HepG2 (cell line): Measurements from ENCODE around the gene EXOC3L4. TPM values are rescaled to one million over a fixed set of nuclear protein-coding genes. Genes with fewer than 3 reads are reported as not detected.
A peak's percentile ranks its signal among the peaks of the same experiment; 100 is the strongest.

Experiments used
- BCL6 ChIP-seq: IDR thresholded peaks from 2 replicates; pipeline ENCODE4 v1.6.1; 2016; ENCODE audit warnings: missing genetic modification reagents, missing compliant biosample characterization
- GZF1 ChIP-seq: sonication (generic); formaldehyde crosslinking; IDR thresholded peaks from 2 replicates; pipeline ENCODE4 v1.5.1; 2020; ENCODE audit warnings: mild to moderate bottlenecking, missing genetic modification reagents
- MIXL1 ChIP-seq: IDR thresholded peaks from 2 replicates; pipeline ENCODE4 v1.6.1; 2016
- NRL ChIP-seq: sonication (generic); formaldehyde crosslinking; IDR thresholded peaks from 2 replicates; pipeline ENCODE4 v1.5.0; 2020; ENCODE audit warnings: missing genetic modification reagents, mild to moderate bottlenecking, moderate library complexity, borderline replicate concordance
- STAT5B ChIP-seq: sonication (generic); formaldehyde crosslinking; IDR thresholded peaks from 2 replicates; pipeline ENCODE4 v1.4.0; 2020; ENCODE audit warnings: missing genetic modification reagents
- YEATS4 ChIP-seq: sonication (generic); formaldehyde crosslinking; IDR thresholded peaks from 2 replicates; pipeline ENCODE4 v1.4.0; 2020; ENCODE audit warnings: missing genetic modification reagents, borderline replicate concordance
- ZIK1 ChIP-seq: sonication (generic); formaldehyde crosslinking; IDR thresholded peaks from 2 replicates; pipeline ENCODE4 v1.5.0; 2020; ENCODE audit warnings: mild to moderate bottlenecking, low read depth, missing genetic modification reagents, borderline replicate concordance
- ZNF724P ChIP-seq: sonication (generic); formaldehyde crosslinking; IDR thresholded peaks from 2 replicates; pipeline ENCODE4 v1.8.0; 2022; ENCODE audit warnings: missing genetic modification reagents, borderline replicate concordance
- ZNF772 ChIP-seq: sonication (generic); formaldehyde crosslinking; IDR thresholded peaks from 2 replicates; pipeline ENCODE4 v1.5.0; 2020; ENCODE audit warnings: mild to moderate bottlenecking, missing genetic modification reagents
- polyA plus RNA-seq, 8 experiments: library from polyadenylated mRNA; depleted of rRNA in 3 of 8; stranded (reverse) in 7 of 8; unstranded in 1 of 8; fragments of >200 nt; fragmentation: Illumina TruSeq in 4 of 8; extraction: Trizol in 4 of 8; gene quantifications; 2 replicates each; pipeline versions ENCODE4 v1.2.1 to v1.2.3, GENCODE V29; 2011 to 2016; ENCODE audit warnings: low read depth in 4 of 8, missing spikeins in 1 of 8, mixed read lengths in 1 of 8; ENCODE audit not compliant: insufficient read depth in 1 of 8
- total RNA-seq, 5 experiments: library from RNA; depleted of rRNA; stranded (reverse); fragments of >200 nt; fragmentation: Illumina TruSeq; extraction: Trizol; gene quantifications; 2 replicates each; pipeline ENCODE4 v1.2.3, GENCODE V29; 2016; ENCODE audit warnings: low read depth in 1 of 5
- TF ChIP-seq, protein P1 (sequence below): sonication (generic); formaldehyde crosslinking; IDR thresholded peaks from 2 replicates; pipeline ENCODE4 v1.8.0; 2022; ENCODE audit warnings: missing genetic modification reagents, mild to moderate bottlenecking, moderate library complexity, borderline replicate concordance
- TF ChIP-seq, protein P2 (sequence below): sonication (generic); formaldehyde crosslinking; IDR thresholded peaks from 2 replicates; pipeline ENCODE4 v1.4.0; 2020; ENCODE audit warnings: missing genetic modification reagents
- TF ChIP-seq, protein P3 (sequence below): sonication (generic); formaldehyde crosslinking; IDR thresholded peaks from 2 replicates; pipeline ENCODE4 v1.4.0; 2020; ENCODE audit warnings: missing genetic modification reagents, borderline replicate concordance
- TF ChIP-seq, protein P4 (sequence below): sonication (generic); formaldehyde crosslinking; IDR thresholded peaks from 2 replicates; pipeline ENCODE4 v1.4.0; 2020; ENCODE audit warnings: mild to moderate bottlenecking, missing genetic modification reagents
- TF ChIP-seq, protein P5 (sequence below): sonication (generic); formaldehyde crosslinking; IDR thresholded peaks from 2 replicates; pipeline ENCODE4 v1.8.0; 2022; ENCODE audit warnings: missing genetic modification reagents, mild to moderate bottlenecking, borderline replicate concordance
- TF ChIP-seq, protein P6 (sequence below): sonication (generic); formaldehyde crosslinking; IDR thresholded peaks from 2 replicates; pipeline ENCODE4 v1.4.0; 2020; ENCODE audit warnings: mild to moderate bottlenecking, missing genetic modification reagents

The EXOC3L4 gene
- total and polyA plus RNA-seq, 2 of the 13 experiments (the other 11 are each of a cell fraction or from before 2014, with no cell fraction given), result 11.8 to 27.0 TPM

DNA sequence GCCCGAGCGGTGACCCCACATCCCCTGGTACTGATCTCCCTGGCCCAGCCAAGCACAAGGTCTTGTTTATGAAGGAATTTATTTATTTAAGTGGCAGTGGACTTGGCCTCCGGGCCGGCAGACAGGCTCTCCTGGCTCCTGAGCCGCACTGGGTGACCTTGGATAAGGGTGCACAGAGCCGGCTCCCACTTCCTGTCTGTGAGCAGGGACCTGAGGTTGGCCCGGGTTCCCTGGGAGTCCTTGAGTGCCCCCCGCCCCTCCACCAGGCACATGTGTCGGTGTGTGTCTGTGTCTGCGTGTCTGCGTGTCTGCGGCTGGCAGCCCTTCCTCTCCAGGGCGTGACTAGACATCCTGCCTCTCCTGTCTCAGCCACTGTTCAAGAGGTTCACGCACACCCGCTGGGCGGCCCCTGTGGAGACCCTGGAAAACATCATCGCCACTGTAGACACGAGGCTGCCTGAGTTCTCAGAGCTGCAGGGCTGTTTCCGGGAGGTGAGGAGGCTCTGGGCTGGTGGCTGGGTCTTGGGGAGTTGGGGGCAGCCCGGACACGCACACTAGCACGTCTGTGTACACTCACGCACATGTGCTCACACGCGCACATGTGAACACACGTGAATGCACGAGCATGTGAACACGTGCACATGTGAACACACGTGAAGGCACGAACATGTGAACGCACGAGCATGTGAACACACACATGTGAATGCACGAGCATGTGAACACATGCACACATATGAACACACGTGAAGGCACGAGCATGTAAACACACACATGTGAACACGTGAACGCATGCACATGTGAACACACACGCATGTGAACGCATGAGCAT is 38.1 kb downstream of the EXOC3L4 start (continued):
- TF ChIP-seq BCL6 (CRISPR knock-in tag) (peak; percentile 88), MIXL1 (CRISPR knock-in tag) (0 out of 2 replicates have a peak, but pooled peaks have one; percentile 35), ZNF772 (CRISPR knock-in tag) (no peak), ZIK1 (no peak), ZNF724P (CRISPR knock-in tag) (no peak), STAT5B (CRISPR knock-in tag) (no peak), YEATS4 (CRISPR knock-in tag) (no peak), NRL (CRISPR knock-in tag) (no peak), GZF1 (CRISPR knock-in tag) (no peak)
- TF ChIP-seq, protein P1, sequence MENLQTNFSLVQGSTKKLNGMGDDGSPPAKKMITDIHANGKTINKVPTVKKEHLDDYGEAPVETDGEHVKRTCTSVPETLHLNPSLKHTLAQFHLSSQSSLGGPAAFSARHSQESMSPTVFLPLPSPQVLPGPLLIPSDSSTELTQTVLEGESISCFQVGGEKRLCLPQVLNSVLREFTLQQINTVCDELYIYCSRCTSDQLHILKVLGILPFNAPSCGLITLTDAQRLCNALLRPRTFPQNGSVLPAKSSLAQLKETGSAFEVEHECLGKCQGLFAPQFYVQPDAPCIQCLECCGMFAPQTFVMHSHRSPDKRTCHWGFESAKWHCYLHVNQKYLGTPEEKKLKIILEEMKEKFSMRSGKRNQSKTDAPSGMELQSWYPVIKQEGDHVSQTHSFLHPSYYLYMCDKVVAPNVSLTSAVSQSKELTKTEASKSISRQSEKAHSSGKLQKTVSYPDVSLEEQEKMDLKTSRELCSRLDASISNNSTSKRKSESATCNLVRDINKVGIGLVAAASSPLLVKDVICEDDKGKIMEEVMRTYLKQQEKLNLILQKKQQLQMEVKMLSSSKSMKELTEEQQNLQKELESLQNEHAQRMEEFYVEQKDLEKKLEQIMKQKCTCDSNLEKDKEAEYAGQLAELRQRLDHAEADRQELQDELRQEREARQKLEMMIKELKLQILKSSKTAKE (CRISPR knock-in tag), result peak; percentile 96
- TF ChIP-seq, protein P2, sequence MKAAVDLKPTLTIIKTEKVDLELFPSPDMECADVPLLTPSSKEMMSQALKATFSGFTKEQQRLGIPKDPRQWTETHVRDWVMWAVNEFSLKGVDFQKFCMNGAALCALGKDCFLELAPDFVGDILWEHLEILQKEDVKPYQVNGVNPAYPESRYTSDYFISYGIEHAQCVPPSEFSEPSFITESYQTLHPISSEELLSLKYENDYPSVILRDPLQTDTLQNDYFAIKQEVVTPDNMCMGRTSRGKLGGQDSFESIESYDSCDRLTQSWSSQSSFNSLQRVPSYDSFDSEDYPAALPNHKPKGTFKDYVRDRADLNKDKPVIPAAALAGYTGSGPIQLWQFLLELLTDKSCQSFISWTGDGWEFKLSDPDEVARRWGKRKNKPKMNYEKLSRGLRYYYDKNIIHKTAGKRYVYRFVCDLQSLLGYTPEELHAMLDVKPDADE (CRISPR knock-in tag), result no peak
- TF ChIP-seq, protein P3, sequence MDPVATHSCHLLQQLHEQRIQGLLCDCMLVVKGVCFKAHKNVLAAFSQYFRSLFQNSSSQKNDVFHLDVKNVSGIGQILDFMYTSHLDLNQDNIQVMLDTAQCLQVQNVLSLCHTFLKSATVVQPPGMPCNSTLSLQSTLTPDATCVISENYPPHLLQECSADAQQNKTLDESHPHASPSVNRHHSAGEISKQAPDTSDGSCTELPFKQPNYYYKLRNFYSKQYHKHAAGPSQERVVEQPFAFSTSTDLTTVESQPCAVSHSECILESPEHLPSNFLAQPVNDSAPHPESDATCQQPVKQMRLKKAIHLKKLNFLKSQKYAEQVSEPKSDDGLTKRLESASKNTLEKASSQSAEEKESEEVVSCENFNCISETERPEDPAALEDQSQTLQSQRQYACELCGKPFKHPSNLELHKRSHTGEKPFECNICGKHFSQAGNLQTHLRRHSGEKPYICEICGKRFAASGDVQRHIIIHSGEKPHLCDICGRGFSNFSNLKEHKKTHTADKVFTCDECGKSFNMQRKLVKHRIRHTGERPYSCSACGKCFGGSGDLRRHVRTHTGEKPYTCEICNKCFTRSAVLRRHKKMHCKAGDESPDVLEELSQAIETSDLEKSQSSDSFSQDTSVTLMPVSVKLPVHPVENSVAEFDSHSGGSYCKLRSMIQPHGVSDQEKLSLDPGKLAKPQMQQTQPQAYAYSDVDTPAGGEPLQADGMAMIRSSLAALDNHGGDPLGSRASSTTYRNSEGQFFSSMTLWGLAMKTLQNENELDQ (CRISPR knock-in tag), result no peak
- TF ChIP-seq, protein P4, sequence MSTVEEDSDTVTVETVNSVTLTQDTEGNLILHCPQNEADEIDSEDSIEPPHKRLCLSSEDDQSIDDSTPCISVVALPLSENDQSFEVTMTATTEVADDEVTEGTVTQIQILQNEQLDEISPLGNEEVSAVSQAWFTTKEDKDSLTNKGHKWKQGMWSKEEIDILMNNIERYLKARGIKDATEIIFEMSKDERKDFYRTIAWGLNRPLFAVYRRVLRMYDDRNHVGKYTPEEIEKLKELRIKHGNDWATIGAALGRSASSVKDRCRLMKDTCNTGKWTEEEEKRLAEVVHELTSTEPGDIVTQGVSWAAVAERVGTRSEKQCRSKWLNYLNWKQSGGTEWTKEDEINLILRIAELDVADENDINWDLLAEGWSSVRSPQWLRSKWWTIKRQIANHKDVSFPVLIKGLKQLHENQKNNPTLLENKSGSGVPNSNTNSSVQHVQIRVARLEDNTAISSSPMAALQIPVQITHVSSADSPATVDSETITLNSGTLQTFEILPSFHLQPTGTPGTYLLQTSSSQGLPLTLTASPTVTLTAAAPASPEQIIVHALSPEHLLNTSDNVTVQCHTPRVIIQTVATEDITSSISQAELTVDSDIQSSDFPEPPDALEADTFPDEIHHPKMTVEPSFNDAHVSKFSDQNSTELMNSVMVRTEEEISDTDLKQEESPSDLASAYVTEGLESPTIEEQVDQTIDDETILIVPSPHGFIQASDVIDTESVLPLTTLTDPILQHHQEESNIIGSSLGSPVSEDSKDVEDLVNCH (CRISPR knock-in tag), result no peak
- TF ChIP-seq, protein P5, sequence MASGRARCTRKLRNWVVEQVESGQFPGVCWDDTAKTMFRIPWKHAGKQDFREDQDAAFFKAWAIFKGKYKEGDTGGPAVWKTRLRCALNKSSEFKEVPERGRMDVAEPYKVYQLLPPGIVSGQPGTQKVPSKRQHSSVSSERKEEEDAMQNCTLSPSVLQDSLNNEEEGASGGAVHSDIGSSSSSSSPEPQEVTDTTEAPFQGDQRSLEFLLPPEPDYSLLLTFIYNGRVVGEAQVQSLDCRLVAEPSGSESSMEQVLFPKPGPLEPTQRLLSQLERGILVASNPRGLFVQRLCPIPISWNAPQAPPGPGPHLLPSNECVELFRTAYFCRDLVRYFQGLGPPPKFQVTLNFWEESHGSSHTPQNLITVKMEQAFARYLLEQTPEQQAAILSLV (CRISPR knock-in tag), result no peak
- TF ChIP-seq, protein P6, sequence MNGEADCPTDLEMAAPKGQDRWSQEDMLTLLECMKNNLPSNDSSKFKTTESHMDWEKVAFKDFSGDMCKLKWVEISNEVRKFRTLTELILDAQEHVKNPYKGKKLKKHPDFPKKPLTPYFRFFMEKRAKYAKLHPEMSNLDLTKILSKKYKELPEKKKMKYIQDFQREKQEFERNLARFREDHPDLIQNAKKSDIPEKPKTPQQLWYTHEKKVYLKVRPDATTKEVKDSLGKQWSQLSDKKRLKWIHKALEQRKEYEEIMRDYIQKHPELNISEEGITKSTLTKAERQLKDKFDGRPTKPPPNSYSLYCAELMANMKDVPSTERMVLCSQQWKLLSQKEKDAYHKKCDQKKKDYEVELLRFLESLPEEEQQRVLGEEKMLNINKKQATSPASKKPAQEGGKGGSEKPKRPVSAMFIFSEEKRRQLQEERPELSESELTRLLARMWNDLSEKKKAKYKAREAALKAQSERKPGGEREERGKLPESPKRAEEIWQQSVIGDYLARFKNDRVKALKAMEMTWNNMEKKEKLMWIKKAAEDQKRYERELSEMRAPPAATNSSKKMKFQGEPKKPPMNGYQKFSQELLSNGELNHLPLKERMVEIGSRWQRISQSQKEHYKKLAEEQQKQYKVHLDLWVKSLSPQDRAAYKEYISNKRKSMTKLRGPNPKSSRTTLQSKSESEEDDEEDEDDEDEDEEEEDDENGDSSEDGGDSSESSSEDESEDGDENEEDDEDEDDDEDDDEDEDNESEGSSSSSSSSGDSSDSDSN (CRISPR knock-in tag), result no peak
